HG03521 (cell line): Measurements from ENCODE around the gene REEP3.
"Not testable (repeated sequence)": the region's sequence is repeated elsewhere in the genome, so short reads cannot be mapped to it uniquely, and the experiment has no call there.

Experiments
- ATAC-seq: cut with Tn5 transposase; IDR thresholded peaks from one replicate; pipeline ENCODE4 v1.9.1; 2021; ENCODE audit warnings: mild to moderate bottlenecking, moderate library complexity; ENCODE audit not compliant: unreplicated experiment

The REEP3 gene, protein sequence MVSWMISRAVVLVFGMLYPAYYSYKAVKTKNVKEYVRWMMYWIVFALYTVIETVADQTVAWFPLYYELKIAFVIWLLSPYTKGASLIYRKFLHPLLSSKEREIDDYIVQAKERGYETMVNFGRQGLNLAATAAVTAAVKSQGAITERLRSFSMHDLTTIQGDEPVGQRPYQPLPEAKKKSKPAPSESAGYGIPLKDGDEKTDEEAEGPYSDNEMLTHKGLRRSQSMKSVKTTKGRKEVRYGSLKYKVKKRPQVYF

DNA sequence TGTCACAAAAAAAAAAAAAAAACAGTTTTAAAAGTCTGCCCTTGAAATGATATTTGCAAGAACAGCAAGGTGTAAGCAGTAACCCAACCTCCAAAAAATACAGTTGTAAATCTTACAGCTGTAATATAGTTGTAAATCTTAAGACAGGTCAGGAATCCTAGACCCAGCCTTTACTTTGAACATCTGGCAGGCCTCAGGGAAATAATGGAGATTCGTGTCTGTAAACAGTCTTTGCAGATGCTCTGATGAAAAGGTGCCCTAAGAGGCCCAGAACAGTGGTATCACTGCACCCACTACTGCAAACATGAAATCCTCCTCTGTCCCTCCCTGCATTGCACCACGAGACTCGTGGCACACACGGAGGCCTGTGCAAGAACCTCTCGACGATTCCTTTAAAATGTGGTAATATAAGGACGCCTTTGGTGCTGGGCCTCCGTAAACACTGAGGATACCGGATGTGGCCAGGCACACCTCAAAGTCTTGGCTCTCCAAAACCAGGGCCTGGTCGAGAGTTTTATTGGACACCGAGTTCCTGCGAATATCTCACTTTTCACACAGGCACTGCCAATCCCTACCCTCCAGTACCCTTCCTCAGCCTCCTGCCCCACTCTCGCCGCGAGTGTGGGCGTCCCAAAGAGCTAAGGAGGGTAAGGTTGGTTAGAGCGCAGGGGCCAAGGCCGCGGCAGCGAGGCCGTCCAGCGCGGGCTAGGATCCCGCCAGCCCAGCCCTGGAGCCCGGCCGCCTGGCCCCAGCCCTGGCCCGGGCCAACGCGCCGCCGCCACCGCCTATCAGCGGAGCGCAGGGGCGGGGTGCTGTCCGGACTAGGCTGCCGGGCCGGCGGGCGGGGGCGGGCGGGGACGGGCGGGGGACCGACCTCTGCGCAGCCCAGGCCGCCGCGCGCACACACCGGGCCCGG, at the start of gene REEP3:
TSS of gene REEP3 (plus strand) at position 902 of the 916 bp plus-strand sequence. CDS start 145 bp downstream, outside the sequence.
- peak; percentile 69 for ATAC-seq

DNA sequence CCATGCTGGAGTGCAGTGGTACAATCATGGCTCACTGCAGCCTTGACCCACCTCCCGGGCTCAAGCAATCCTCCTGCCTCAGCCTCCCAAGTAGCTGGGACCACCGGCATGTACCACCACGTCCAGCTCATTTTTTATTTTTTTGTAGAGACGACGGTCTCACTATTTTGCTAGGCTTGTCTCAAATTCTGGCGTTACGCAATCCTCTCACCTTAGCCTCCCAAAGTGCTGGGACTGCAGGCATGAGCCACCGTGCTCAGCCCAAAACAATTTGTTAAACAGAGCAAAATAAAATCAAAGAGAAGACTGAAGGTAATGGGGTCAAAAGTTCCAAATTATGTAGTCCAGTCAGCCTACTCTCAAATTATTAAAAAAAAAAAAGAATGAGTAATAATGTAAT, 46.7 kb upstream of the REEP3 start:
- no peak for ATAC-seq

DNA sequence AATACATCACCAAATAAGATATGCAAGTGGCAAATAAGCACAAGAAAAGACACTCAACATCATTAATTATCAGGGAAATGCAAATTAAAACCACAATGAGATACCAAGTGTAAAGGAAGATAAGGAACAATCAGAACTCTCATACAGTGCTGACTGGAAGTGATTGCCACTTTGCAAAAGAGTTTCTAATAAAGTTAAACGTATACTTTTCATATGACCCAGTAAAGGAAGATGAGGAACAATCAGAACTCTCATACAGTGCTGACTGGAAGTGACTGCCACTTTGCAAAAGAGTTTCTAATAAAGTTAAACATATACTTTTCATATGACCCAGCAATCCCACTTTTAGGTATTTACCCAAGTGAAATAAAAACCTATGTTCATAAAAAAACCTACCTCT, 43.3 kb upstream of the REEP3 start:
- no peak for ATAC-seq

GRCh38 chr10:63478564-63478963, 42.6 kb upstream of the REEP3 start:
- no peak for ATAC-seq

DNA sequence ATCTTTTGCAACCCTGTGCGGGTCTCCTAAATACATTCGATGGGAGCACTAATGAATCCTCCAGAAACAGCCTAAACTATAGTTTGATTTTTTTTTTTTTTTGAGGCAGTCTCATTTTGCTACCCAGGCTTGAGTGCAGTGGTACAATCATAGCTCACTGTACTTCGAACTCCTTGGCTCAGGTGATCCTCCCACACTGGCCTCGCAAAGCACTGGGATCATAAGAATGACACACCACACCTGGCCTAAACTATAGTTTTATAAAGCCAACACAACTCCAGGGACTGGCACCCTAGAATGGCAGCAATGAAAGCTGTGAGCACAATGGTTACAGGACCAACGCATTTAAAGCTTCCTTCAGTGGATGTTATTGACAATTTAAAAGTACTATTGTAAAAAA, 41.0 kb upstream of the REEP3 start:
- no peak for ATAC-seq

DNA sequence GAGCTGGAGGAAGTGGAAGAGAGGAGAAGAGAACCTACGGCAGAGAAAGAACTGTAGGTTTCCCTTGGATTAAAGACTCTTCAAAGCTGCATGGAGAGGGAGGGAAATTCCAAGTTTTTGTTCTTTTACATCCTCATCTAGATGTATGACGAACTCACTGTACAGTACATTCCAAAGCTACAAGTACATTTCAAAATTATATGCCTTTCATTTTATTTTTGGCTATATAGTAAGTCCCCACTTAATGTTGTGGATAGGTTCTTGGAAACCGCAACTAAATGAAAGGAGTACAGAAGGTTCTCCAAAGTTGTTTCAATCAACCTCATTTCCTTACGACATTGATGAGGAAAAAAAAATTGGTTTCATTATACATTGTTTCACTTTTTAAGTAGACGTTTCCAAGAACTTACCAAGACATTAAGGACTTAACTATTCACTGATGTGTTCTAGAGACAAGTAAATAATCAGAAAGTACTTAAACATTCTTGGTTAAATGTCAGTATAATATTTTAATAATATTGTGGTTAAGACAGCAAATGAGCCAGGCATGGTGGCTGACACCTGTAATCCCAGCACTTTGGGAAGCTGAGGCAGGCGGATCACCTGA, 39.3 kb upstream of the REEP3 start:
- ATAC-seq = no peak

GRCh38 chr10:63483983-63484382, 37.2 kb upstream of the REEP3 start:
- no peak for ATAC-seq

DNA sequence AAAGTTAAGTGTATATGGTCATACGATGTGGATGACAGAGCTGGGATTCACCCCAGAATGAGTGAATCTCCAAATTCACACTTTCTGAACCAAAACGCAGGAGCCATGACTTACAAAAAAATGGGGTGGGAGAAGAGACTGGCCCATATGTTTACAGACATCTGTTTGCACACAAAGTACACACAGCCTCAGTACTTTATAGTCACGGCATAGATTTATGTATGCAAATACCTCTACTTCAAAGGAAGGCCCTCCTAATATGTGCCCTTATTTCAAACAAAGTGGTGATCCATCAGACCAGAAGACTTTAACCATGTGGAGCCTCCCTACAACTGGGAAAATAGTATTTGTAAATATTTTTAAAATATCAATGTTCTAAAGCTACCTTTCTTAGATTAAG, 33.2 kb upstream of the REEP3 start:
- no peak for ATAC-seq

GRCh38 chr10:63489838-63490237, 31.4 kb upstream of the REEP3 start:
- no peak for ATAC-seq

DNA sequence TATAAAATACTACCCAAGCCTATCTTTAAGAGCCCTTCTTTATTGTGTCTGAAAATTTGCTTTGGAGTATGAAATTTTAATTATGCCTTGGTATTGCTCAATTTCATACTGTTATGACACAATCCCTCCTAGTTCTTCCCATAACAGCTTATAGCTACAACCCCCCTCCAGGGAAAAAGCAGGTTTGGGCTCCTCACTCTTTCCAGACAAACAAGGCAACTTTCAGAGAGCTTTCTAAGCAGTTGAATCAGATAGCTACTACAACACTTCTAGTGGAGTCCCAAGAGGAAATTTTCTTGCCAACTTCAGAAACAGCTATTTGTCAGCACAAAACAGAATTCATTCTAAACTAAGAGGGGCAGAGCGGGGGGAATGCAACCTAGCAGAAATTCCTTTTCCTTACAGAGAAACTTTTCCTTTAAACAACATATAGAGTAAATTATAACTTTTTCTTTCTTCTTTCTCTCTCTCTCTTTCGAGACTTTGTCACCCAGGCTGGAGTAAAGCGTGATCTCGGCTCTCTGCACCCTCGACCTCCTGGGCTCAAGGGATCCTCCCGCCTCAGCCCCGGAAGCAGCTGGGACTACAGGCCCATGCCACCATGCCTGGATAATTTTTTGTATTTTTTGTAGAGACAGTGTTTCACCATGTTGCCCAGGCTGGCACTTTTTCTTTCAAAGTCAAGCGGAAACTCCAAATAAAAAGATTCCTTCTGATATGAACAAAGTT, 29.4 kb upstream of the REEP3 start:
- ATAC-seq = no peak

DNA sequence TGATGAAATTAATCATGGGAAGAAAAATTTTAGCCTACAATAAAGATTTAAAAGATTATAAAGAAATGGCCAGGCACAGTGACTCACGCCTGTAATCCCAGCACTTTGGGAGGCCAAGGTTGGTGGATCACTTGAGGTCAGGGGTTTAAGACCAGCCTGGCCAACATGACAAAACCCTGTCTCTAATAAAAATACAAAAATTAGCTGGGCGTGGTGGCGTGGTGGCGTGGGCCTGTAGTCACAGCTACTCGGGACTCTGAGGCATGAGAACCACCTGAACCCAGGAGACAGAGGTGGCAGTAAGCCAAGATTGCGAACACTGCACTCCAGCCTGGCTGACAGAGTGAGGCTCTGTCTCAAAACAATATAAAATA, 28.9 kb upstream of the REEP3 start:
- not testable (repeated sequence) for ATAC-seq

DNA sequence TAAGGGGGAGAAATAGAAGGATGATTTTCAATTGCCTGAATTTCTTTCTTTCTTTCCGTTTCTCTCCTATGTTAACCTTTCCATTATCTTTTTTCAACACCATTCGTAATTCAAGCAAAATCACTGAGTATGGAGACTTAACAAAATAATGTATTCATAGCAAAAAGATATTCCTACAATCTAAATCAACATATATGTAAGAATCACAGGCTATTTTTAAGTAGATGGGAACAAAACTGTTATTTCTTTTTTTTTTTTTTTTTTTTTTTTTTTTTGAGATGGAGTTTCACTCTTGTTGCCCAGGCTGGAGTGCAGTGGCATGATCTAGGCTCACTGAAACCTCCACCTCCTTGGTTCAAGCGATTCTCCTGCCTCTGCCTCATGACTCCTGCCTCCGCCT, 28.2 kb upstream of the REEP3 start:
- no peak for ATAC-seq

DNA sequence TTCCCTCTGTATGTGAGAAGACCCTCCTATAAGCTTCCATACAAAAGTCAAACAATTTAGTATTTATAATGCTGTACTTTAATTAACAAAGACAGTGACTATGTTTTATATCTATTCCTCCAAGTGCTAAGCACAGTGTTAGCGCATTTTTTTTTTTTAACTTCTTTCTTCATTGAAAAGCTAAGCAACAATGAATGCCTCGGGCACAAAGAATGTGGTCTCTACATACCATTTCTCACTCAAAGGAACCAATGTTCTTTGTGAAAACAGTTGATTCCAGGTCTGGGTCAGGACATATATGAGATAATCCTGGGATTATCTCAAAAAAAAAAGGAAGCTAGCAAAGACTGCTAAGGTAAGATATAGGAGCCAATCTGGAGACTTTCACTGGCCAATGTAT, 26.2 kb upstream of the REEP3 start:
- no peak for ATAC-seq

- ATAC-seq = no peak
Observed at GRCh38 chr10:63496561-63496960, 24.6 kb upstream of the REEP3 start.

GRCh38 chr10:63497321-63497720, 23.9 kb upstream of the REEP3 start:
- ATAC-seq = no peak

DNA sequence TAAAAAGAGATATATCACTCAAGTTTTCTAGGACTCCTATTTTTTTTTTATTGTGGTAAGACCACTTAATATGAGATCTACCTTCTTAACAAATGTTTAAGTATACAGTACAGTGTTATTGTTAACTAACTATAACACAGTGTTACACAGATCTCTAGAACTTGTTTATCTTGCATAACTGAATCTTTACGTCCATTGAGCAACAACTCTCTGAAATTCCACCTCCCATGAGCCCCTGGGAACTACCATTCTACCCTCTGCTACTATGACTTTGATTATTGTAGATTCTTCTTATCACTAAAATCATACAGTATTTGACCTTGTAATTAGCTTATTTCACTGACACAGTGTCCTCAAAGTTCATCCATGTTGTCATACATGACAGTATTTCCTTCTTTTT, 22.5 kb upstream of the REEP3 start:
- ATAC-seq = no peak

- ATAC-seq = not testable (repeated sequence)
Observed at GRCh38 chr10:63500551-63500950, 20.6 kb upstream of the REEP3 start.

DNA sequence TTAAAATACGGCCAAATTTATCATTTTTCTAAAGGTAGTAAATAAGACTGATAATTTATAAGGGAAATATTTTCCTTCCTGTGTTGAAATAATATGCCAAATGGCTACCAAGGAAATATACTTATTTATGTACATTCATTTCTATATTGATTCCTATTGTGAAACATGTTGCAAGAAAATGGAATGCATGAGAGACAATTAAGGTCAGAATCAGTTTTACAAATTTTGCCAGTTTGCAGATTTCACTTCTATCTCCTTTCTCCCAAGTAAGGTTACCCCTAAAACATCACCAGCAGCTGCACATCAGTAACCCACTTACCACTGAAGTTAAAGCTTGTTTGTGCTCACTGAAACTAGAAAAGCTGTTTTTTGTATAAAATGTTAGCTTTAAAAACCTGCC, 19.2 kb upstream of the REEP3 start:
- ATAC-seq = no peak

- no peak for ATAC-seq
Observed at GRCh38 chr10:63502832-63503231, 18.4 kb upstream of the REEP3 start.

- no peak for ATAC-seq
Observed at GRCh38 chr10:63503395-63503794, 17.8 kb upstream of the REEP3 start.
